H1 (cell line): ENCODE results near the gene TMEM135. TPM values are rescaled to one million over a fixed set of nuclear protein-coding genes. Genes with fewer than 3 reads are reported as not detected.

ENCODE experiments used
- CTCF ChIA-PET: fragments of 300-600 bp; sonication (Branson Sonifier 250); formaldehyde crosslinking; loops from one replicate; lab custom pipeline; 2021; ENCODE audit not compliant: partially characterized antibody; lab: Charles Lee
- POLR2A ChIA-PET: fragments of 300-600 bp; sonication (Branson Sonifier 250); formaldehyde crosslinking; loops from one replicate; lab custom pipeline; 2021; ENCODE audit warnings: inconsistent platforms; ENCODE audit not compliant: partially characterized antibody; lab: Charles Lee
- DNase-seq, 2 experiments: peaks; one replicate each; pipeline versions ENCODE4 v3.0.0 to v3.0.0-alpha.2; 2010 to 2022; ENCODE audit warnings: low spot score in 2 of 2, low read depth in 1 of 2, mixed read lengths in 1 of 2
- FAIRE-seq: peaks from 2 replicates; lab custom pipeline; 2011; peaks lifted over from hg19 to GRCh38; lab: Jason Lieb, UNC
- H2AFZ ChIP-seq: 2 replicates; pipeline ENCODE4 v1.8.1; 2012; ENCODE audit warnings: low read length, inconsistent platforms
- H2AK5ac ChIP-seq: 2 replicates; pipeline ENCODE4 v1.6.1; 2013; ENCODE audit warnings: low read depth, low read length
- H2BK120ac ChIP-seq: replicated peaks from 2 replicates; pipeline ENCODE3; 2013; ENCODE audit warnings: low read depth, low read length, inconsistent platforms
- H2BK12ac ChIP-seq: 2 replicates; pipeline ENCODE4 v1.6.1; 2013; ENCODE audit warnings: low read depth, low read length
- H2BK15ac ChIP-seq: 2 replicates; pipeline ENCODE4 v1.6.1; 2013; ENCODE audit warnings: low read length
- H2BK20ac ChIP-seq: 2 replicates; pipeline ENCODE4 v1.6.1; 2013; ENCODE audit warnings: low read length
- H2BK5ac ChIP-seq: 2 replicates; pipeline ENCODE4 v1.6.1; 2013; ENCODE audit warnings: low read depth, low read length
- H3K14ac ChIP-seq: 2 replicates; pipeline ENCODE4 v1.6.1; 2013; ENCODE audit warnings: inconsistent platforms; ENCODE audit not compliant: insufficient read length
- H3K18ac ChIP-seq: 2 replicates; pipeline ENCODE4 v1.6.1; 2013; ENCODE audit warnings: low read length; ENCODE audit errors: extremely low read depth
- H3K23ac ChIP-seq: 2 replicates; pipeline ENCODE4 v1.6.1; 2013; ENCODE audit warnings: inconsistent platforms; ENCODE audit not compliant: insufficient read length
- H3K23me2 ChIP-seq: 2 replicates; pipeline ENCODE4 v1.6.1; 2013; ENCODE audit warnings: low read depth, low read length
- H3K27ac ChIP-seq: 2 replicates; pipeline ENCODE4 v1.6.1; 2011; ENCODE audit warnings: low read depth, low read length, inconsistent platforms
- H3K27me3 ChIP-seq, 4 experiments: replicated peaks in 1 of 4; 1 replicate in 1 of 4; 2 replicates in 3 of 4; pipeline versions ENCODE4 v1.6.1 to v1.8.1; 2011 to 2013; ENCODE audit warnings: low read length in 3 of 4, mild to moderate bottlenecking in 3 of 4, inconsistent platforms in 2 of 4, mixed read lengths in 2 of 4, moderate library complexity in 1 of 4; ENCODE audit not compliant: control insufficient read depth in 3 of 4, insufficient read depth in 3 of 4; ENCODE audit errors: extremely low read depth in 1 of 4
- H3K36me3 ChIP-seq, 4 experiments: 2 replicates each; pipeline versions ENCODE4 v1.6.1 to v1.8.1; 2011 to 2013; ENCODE audit warnings: mild to moderate bottlenecking in 4 of 4, low read length in 3 of 4, moderate library complexity in 2 of 4, control low read depth in 1 of 4, inconsistent platforms in 1 of 4; ENCODE audit not compliant: insufficient read depth in 4 of 4, control insufficient read depth in 2 of 4
- H3K4ac ChIP-seq: replicated peaks from 2 replicates; pipeline ENCODE3; 2013; ENCODE audit warnings: low read length, low read depth, mixed read lengths, inconsistent platforms; ENCODE audit not compliant: insufficient read length
- H3K4me1 ChIP-seq, 4 experiments: replicated peaks in 1 of 4; 1 replicate in 1 of 4; 2 replicates in 3 of 4; pipeline versions ENCODE4 v1.6.1 to v1.8.1; 2011 to 2013; ENCODE audit warnings: low read length in 3 of 4, inconsistent platforms in 2 of 4, mixed read lengths in 1 of 4; ENCODE audit not compliant: insufficient read depth in 4 of 4, control insufficient read depth in 3 of 4
- H3K4me2 ChIP-seq, 2 experiments: 2 replicates each; pipeline versions ENCODE4 v1.6.1 to v1.8.1; 2011 to 2013; ENCODE audit warnings: low read depth in 2 of 2, low read length in 2 of 2, control low read depth in 1 of 2, inconsistent platforms in 1 of 2, mild to moderate bottlenecking in 1 of 2; ENCODE audit not compliant: insufficient read depth in 1 of 2
- H3K4me3 ChIP-seq, 4 experiments: fragments of 200-600, 300-600 bp in 1 of 4; sonication (generic), shearing (Covaris generic), sonication (Bioruptor Twin) in 1 of 4; 2 replicates each; pipeline versions ENCODE4 v1.5.1 to v1.8.1; 2011 to 2016; ENCODE audit warnings: low read length in 4 of 4, low read depth in 3 of 4, control low read depth in 2 of 4, inconsistent platforms in 2 of 4, mild to moderate bottlenecking in 2 of 4, mixed read lengths in 1 of 4, moderate library complexity in 1 of 4; ENCODE audit not compliant: insufficient read depth in 2 of 4; ENCODE audit errors: extremely low read depth in 1 of 4
- H3K56ac ChIP-seq: replicated peaks from 2 replicates; pipeline ENCODE3; 2013; ENCODE audit warnings: low read depth, mild to moderate bottlenecking, mixed read lengths, low read length, inconsistent platforms; ENCODE audit not compliant: insufficient read length
- H3K79me1 ChIP-seq: 2 replicates; pipeline ENCODE4 v1.6.1; 2013; ENCODE audit warnings: low read depth, low read length, control low read depth
- H3K79me2 ChIP-seq, 2 experiments: 2 replicates each; pipeline versions ENCODE4 v1.6.1 to v1.8.1; 2012 to 2013; ENCODE audit warnings: low read length in 2 of 2, mild to moderate bottlenecking in 2 of 2, inconsistent platforms in 1 of 2; ENCODE audit not compliant: insufficient read depth in 2 of 2, control insufficient read depth in 1 of 2
- H3K9ac ChIP-seq, 4 experiments: replicated peaks in 1 of 4; 1 replicate in 1 of 4; 2 replicates in 3 of 4; pipeline versions ENCODE4 v1.6.1 to v1.8.1; 2011 to 2013; ENCODE audit warnings: low read depth in 3 of 4, low read length in 3 of 4, control low read depth in 2 of 4, mild to moderate bottlenecking in 2 of 4, moderate library complexity in 2 of 4, inconsistent platforms in 1 of 4; ENCODE audit errors: extremely low read depth in 1 of 4
- H3K9me3 ChIP-seq, 2 experiments: 2 replicates each; pipeline versions ENCODE4 v1.6.1 to v1.8.1; 2012 to 2013; ENCODE audit warnings: mild to moderate bottlenecking in 2 of 2, moderate library complexity in 2 of 2, control low read depth in 1 of 2, inconsistent platforms in 1 of 2, low read depth in 1 of 2, low read length in 1 of 2, mixed read lengths in 1 of 2; ENCODE audit not compliant: insufficient read depth in 2 of 2
- H4K20me1 ChIP-seq, 2 experiments: replicated peaks in 1 of 2; 2 replicates each; pipeline versions ENCODE3 to v1.8.1; 2011 to 2013; ENCODE audit warnings: inconsistent platforms in 2 of 2, low read length in 2 of 2, mild to moderate bottlenecking in 1 of 2; ENCODE audit not compliant: insufficient read depth in 2 of 2, control insufficient read depth in 1 of 2
- H4K5ac ChIP-seq: 2 replicates; pipeline ENCODE4 v1.6.1; 2013; ENCODE audit warnings: low read length, low read depth, mixed read lengths, inconsistent platforms; ENCODE audit not compliant: insufficient read length
- H4K8ac ChIP-seq: 2 replicates; pipeline ENCODE4 v1.8.0; 2013; ENCODE audit warnings: mild to moderate bottlenecking, moderate library complexity, low read length, inconsistent platforms; ENCODE audit not compliant: insufficient read depth; ENCODE audit errors: extremely low read depth
- H4K91ac ChIP-seq: replicated peaks from 2 replicates; pipeline ENCODE3; 2013; ENCODE audit warnings: low read length, mixed read lengths, inconsistent platforms; ENCODE audit not compliant: insufficient read length
- BRCA1 ChIP-seq: IDR thresholded peaks from 2 replicates; pipeline ENCODE4 v1.6.1; 2012; ENCODE audit warnings: low read depth, low read length, improper control_type of control experiment
- CHD2 ChIP-seq: IDR thresholded peaks from 2 replicates; pipeline ENCODE4 v1.6.1; 2012; ENCODE audit warnings: low read length, improper control_type of control experiment
- POLR2A ChIP-seq, 2 experiments: IDR thresholded peaks; 1 replicate in 1 of 2; 2 replicates in 1 of 2; pipeline ENCODE4 v1.6.1; 2011; ENCODE audit warnings: low read depth in 2 of 2, low read length in 2 of 2, mild to moderate bottlenecking in 2 of 2; ENCODE audit errors: control extremely low read depth in 1 of 2
- SAP30 ChIP-seq: fragments of 300-600 bp; sonication (generic); IDR thresholded peaks from 2 replicates; pipeline ENCODE4 v1.7.1; 2012; ENCODE audit warnings: low read length, moderate library complexity, mild to moderate bottlenecking, inconsistent platforms; ENCODE audit not compliant: insufficient read depth, insufficient replicate concordance
- SP1 ChIP-seq: IDR thresholded peaks from 2 replicates; pipeline ENCODE4 v1.6.1; 2011; ENCODE audit warnings: low read depth, low read length
- WGBS, 2 experiments: shearing (Covaris generic) in 1 of 2; methylation state at CpG; one replicate each; pipeline versions ENCODE4 v1.1.6 to v1.1.7; 2013 to 2015; ENCODE audit warnings: low lambda C conversion rate in 2 of 2, mixed read lengths in 2 of 2, inconsistent platforms in 1 of 2, low coverage in 1 of 2, missing lambda C conversion rate in 1 of 2; ENCODE audit not compliant: insufficient replicate concordance in 2 of 2, insufficient coverage in 1 of 2, insufficient read length in 1 of 2; ENCODE audit errors: extremely low coverage in 1 of 2, missing lambda C conversion rate in 1 of 2; 5-methylcytosine and 5-hydroxymethylcytosine counted together
- polyA plus RNA-seq, 7 experiments: library from polyadenylated mRNA; depleted of rRNA in 3 of 7; stranded (reverse) in 5 of 7; unstranded in 2 of 7; fragments of >200 nt in 5 of 7; fragments of 200-250 nt in 2 of 7; gene quantifications; 1 replicate in 5 of 7; 2 replicates in 1 of 7; 4 replicates in 1 of 7; pipeline versions ENCODE4 v1.2.1 to v1.2.3, GENCODE V29; 2011 to 2013; ENCODE audit warnings: missing spikeins in 2 of 7, mixed read lengths in 2 of 7
- total RNA-seq: library from RNA; stranded (reverse); fragmentation: NEBNext Ultra II Directional; extraction: Animal tissue kit (Norgen Biotek cat#: 25700); gene quantifications from 2 replicates; pipeline ENCODE4 v1.2.1, GENCODE V29; 2021

The TMEM135 gene
- total and polyA plus RNA-seq, 2 of the 8 experiments (the other 6 are each of a cell fraction or from before 2014, with no cell fraction given), result 9.3 to 31.3 TPM

GRCh38 chr11:87030458-87031054, 7.2 kb upstream of the TMEM135 start:
- Histone ChIP-seq H3K9ac (no peak overlapping the region), H3K4ac (peak overlapping the region; percentile 38), H2AK5ac (no peak overlapping the region), H3K56ac (no peak overlapping the region), H3K4me1 (peaks cover 0 to 4% (median 1%) of the 10 kb centered on the region in 4 experiments; a peak in 1 of 7 replicates), H2AFZ (no peak overlapping the region; the same call in 1 of the 2 replicates), H2BK5ac (no peak overlapping the region), H3K18ac (no peak overlapping the region), H3K27me3 (no peaks in the 10 kb centered on the region), H2BK120ac (no peak overlapping the region), H2BK12ac (no peak overlapping the region), H2BK15ac (no peak overlapping the region), H3K14ac (no peak overlapping the region), H4K8ac (no peak overlapping the region), H3K36me3 (no peaks in the 10 kb centered on the region), H3K4me2 (no peak overlapping the region), H3K27ac (no peak overlapping the region), H4K91ac (no peak overlapping the region), H3K23me2 (no peaks in the 10 kb centered on the region), H3K4me3 (no peak overlapping the region), H4K5ac (no peak overlapping the region), H2BK20ac (0 out of 2 replicates have a peak overlapping the region, but pooled peaks have one; percentile 48), H3K79me1 (no peaks in the 10 kb centered on the region), H3K79me2 (no peaks in the 10 kb centered on the region), H3K9me3 (no peaks in the 10 kb centered on the region), H4K20me1 (no peaks in the 10 kb centered on the region), H3K23ac (no peak overlapping the region)
- FAIRE-seq (no peak), DNase-seq (no peak)
- TF ChIP-seq SP1 (no peak), POLR2A (IDR thresholded peaks at IDR 0.05; ENCODE audit: control extremely low read depth in 1 of 2, low read depth in 2 of 2, low read length in 2 of 2) (no peak), SAP30 (no peak), CHD2 (no peak), BRCA1 (no peak)
- POLR2A ChIA-PET, result no interaction called here
- WGBS, 2 experiments, result 77% methylated on average over 5 of the region's 5 CpGs; no CpG with 5 or more reads in 1 of the 2 experiments
- CTCF ChIA-PET, result interaction anchor here (2.2 to 2.3 kb wide), 2 partner anchors 50 to 67 kb away, joined by 4 to 5 read pairs; no protein-coding TSS in a partner anchor
